HG03558 (cell line): Measurements from ENCODE around the gene ZBTB7C.

Experiments used
- ATAC-seq: cut with Tn5 transposase; IDR thresholded peaks from one replicate; pipeline ENCODE4 v1.9.1; 2021; ENCODE audit warnings: moderate number of reproducible peaks; ENCODE audit not compliant: unreplicated experiment; ENCODE audit errors: extremely low read depth

Gene ZBTB7C

DNA sequence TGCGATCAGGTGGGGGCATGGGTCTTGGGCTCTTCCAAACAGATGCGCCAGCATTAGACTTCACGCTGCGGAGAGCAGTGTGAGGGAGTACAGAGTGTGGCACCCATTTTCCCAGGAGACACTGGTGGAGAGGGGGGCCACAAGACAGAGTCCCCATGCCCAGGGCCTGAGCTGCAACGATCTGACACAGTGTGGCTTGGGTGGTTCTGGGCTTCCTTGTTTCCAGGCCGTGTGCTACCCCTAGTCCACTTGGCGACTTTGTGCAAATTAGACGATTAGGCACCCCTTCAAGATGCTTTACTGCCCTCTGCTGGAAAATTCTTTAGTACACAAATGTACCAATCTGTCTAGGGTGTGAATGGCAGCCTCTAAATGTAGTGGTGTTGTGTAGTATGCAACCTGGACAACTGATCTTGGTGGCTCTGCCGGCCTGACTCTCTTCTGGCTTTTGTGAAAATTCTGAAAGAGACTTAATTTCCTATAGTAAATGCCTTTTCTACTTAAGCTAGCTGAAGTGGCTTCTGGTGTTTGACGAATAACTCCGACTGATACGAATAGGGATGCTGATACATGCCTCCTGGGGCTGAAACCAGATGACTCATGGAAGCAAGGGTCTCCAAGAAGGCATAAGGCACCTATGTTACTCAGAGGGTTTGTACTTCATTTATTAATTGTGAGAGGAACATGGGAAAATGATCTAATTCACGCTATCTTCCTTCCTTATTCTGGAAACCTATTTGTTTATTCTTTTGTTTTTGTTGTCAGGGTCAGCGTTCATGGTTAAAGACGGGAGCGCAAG, 386.5 kb downstream of the ZBTB7C start:
- ATAC-seq, result no peak

DNA sequence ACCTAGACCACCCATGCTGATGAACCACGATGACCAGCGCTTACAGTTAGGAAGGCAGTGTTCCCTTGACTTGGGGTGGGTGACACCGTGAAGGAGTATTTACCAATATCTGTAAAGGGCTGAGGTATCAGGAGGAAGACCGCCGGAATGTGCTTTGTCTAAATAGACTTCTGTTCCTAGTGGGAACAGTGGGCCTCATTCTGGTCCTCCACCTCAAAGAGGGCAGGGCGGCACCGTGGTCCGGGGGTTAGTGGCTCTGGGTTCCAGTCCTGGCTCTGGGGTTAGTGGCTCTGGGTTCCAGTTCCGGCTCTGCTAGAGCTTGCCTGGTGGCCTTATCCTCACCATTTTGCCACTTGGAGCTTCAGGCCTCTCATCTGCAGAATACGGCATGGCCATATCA, 387.2 kb downstream of the ZBTB7C start:
- no peak for ATAC-seq

DNA sequence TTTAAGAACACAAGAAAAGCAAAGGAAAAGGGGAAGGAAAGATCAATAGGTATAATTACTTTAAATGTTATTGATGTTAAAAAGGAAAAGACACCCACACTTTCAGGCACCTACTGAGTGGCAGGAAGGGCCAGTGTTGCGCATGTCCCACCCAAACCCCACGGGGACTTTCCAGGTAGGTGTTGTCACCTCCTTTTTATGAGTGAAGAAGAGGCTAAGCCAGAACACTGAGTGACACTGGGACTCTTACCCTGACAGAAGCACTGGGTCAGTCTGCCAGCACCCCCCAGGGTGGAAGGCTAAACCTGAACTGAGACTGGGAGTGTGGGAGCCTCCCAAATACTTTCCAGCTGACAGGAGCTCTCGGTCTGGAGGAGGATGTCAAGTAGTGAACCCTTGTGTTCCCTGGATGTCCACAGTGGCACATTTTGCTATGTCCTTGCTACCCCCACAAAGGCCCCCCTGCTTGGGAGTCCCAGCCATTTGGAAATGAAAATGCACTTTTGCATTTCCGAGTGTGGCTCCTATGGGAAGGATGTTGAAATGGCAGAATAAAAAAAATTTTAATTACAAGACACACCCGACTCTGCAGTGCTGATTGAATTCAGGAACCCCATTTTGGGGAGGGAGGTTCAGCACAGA, 387.8 kb downstream of the ZBTB7C start:
- ATAC-seq, result no peak

DNA sequence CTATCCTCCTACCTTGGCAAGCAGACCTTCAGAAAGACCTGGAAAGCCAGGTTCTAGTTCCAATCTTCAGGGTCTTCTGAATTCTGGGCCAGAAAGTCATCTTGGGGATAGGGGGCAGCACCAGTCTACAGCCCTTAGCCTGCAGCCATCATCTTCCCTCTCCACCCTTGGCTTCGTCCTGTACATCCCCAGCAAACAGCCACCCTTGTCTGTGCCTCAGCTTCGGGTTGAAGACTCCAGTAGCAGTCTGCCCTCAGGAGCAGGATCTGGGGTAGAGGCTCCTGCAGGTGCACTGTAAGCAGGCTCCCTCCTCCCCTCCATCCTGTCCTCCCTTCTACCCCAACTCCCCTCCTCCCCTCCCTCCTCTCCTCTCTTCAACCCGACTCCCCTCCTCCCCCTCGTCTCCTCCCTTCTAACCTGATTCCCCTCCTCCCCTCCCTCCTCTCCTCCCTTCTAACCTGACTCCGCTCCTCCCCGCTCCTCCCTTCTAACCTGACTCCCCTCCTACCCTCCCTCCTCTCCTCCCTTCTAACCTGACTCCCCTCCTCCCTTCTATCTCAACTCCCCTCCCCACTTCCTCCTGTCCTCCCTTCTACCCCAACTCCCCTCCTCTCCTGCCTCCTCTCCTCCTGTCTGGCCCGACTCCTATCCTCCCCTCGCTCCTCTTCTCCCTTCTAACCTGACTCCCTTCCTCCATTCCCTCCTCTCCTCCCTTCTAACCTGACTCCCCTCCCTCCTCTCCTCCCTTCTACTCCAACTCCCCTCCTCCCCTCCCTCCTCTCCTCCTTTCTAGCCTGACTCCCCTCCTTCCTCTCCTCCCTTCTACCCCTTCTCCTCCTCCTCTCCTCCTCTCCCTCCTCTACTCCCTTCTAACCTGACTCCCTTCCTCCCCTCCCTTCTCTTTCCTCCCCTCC, 388.6 kb downstream of the ZBTB7C start:
- no peak for ATAC-seq

DNA sequence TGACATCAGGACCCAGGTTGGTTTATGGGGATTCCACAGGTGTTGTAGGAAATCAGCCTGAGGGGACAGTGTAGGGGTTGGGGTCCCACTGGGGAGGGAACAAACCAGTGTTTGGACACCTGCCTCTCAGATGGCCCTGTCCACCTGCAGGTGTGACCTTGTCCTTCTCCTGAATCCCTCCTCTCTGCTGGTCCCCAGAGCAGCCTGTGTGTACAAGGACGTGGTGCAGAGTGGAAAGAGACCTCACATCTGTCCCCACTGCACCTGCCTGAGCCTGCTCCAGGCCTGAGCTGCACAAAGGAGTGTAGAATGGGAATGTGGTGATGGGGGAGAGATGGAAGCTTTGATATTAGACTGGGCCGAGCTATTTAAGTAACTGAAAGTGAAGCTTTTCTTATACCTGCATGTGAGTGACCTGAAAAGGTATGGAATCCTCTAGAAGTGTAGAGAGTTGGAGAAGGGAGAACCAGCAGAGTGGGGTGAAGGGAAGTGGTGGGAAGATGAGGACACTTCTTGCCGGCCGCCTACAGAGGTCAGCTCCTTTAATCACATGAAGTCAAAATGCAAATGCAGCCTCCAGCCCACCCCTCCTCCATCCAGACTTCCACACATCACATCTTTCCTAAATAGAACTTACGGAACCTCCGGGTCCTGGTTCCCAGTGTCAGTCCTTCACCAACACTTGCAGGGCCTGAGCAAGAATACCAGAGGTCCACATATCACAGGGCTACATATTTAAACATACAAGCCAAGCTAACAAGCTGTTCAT, 389.4 kb downstream of the ZBTB7C start:
- ATAC-seq, result no peak

DNA sequence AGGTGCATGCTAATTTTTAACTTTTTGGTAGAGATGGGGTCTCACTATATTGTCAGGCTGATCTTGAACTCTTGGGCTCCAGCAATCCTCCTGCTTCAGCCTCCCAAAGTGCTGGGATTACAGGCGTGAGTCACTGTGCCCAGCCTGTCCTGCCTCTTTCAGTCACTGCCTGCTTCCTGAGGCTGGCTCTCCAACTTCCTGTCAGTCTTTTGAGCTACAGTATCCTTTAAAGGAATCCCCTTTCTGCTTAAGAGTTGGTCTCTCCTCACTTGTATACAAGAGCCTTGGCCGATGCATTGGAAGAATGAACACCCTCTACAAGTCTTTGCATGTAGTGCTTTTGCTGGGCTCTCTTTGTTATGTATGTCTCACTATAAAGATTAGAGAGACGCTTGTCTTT, 390.3 kb downstream of the ZBTB7C start:
- ATAC-seq, result no peak

DNA sequence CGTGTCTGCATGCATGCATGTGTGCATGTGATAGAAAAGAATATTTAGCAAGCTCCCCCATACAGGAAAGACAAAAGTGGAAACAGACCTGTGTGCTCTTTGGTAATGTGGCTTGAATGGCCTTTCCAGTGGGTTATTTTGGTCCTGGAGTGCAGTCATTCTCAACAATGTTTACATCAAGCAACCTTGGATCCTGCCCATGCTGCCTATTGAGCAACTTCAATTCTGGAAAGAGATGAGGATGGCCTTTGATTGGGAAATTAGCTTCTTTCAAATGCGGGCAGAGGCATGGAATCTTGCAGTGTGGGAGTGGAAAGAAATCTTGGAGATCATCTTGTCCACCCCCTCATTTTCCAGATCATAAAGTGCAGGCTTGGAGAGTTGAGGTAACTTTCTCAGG, 391.5 kb downstream of the ZBTB7C start:
- ATAC-seq, result no peak

DNA sequence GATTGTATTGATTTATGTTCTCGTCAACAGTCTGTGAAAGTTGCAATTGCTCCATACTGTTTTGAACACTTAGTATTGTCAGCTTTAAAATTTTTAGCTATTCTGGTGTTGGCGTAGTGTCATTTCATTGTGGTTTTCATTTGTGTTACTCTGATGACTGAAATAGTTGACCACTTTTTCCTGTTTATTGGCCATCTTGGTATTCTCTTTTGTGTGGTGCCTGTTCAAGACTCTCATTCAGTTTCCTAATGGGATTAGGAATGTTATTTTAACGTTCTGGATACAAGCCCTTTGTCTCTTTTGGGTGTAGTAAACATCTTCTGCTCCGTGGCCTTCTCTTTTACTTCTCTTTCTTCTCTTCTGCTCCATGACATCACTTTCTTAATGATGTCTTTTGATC, 396.0 kb downstream of the ZBTB7C start:
- ATAC-seq, result no peak

DNA sequence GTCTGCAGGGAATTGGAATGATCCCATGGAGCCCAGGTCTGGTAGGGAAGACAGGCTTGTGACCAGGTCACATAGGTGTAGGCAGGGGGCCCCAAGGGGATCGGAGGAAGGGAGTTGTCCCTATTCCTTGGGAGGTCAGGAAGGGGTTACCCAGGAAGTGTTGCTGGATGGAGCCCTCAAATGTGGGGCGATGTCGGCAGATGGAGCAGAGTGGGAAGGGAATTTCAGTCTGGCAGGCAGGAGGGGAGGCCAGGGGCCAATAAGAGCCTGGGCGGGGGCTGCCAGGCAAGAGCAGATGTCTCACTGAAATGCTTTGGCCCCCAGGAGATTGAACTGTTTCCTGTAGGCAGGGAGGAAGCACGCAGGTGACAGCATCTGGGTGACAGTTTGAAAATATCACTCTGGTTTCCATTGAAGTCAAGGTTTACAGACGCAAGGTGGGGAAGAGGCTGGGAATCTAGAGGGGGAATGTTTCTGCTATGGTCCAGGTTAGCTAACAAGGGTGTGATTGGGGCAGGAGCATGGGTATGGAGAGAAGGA, 397.2 kb downstream of the ZBTB7C start:
- ATAC-seq, result no peak

DNA sequence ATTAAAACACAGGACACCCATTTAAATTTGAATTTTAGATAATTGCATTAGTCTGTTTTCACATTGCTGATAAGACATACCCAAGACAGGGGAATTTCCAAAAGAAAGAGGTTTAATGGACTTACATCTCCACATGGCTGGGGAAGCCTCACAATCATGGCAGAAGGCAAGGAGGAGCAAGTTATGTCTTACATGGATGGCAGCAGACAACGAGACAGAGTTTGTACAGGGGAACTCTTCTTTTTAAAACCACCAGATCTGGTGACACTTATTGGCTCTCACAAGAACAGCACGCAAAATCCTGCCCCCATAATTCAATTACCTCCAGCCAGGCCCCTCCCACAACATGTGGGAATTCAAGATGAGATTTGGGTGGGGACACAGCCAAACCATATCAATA, 398.9 kb downstream of the ZBTB7C start:
- no peak for ATAC-seq

DNA sequence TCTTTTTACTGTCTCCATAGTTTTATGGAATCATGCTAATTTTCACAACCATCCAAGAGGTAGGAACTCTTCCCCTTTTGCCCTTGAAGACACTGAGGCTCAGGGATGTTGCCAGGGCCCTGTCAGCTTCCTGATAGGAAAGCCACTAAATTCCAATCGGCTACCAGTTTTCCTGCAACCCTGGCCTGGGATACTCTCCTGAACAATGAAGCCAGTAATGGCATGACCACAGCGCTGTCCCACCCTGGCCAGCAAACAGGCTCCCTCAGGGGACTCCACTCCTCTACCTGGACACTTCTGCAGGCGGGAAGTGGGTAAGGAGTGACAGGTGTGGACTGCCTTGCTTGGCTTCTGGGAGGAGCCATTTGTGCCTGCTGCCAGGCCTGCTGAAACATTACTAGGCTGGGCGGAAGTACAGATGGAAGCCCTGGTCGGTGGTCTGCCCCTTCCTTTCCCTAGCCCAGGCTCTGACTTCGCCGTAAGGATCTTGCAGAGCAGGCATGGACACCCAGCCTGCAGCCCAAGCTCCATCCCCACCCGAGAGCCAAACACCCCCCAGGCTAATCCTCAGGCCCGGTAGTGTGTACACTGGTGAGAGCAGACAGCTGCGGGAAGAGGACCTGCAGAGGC, 400.0 kb downstream of the ZBTB7C start:
- ATAC-seq, result no peak

DNA sequence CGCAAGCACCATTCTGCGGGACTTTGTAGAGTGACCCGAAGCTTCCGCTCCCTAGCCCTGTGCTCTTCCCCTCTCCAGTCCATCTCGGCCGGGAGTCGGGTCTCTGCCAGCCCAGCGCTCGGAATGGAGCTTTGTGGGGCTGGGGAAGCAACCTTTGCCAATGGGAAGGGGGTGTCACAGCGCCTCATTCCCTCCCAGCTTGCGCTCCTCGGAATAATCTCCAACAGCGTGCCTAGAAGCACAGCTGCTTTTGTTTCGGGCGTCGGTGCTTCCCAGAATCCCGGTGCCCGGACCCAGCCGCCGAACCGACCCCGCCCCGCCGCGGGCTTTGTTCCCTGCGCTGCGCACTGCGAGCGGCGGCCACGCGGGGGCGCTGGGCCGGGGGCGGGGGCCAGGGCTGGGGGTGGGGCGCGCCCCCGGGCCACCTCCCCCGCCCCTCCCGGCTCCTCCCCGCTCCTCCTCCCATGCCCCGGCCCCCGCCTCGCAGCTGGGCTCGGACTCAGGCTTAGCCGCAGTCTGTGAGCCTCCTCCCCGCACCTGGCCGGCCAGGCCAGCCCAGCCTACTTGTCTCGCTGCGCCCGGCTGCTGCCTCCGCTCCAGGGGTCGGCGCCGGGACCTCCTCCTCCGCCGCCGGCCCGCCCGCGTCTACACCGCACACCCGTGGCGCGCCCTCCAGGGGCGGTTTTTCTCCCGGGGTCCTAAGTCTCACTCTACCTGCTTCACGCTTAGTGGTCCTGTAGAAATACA, 401.1 kb downstream of the ZBTB7C start:
- ATAC-seq, result peak; percentile 64

DNA sequence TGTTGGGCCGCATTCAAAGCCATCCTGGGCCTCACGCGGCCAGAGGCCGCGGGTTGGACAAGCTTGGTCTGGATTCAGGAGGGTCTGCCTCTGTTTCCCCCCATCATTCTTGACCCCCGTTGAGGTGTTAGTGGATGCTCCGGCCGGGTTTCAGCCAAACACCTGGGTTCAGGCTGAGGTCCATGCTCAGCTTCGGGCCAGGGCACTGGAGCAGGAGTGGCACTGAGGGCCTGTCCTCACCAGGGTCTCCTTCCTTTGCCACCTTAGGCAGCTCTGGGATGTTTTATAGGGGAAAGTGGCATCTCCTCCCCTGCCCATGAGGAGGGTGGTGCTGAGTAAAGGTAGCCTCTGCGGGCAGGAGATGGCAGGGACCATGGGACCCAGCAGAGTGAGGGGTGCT, 401.8 kb downstream of the ZBTB7C start:
- no peak for ATAC-seq

DNA sequence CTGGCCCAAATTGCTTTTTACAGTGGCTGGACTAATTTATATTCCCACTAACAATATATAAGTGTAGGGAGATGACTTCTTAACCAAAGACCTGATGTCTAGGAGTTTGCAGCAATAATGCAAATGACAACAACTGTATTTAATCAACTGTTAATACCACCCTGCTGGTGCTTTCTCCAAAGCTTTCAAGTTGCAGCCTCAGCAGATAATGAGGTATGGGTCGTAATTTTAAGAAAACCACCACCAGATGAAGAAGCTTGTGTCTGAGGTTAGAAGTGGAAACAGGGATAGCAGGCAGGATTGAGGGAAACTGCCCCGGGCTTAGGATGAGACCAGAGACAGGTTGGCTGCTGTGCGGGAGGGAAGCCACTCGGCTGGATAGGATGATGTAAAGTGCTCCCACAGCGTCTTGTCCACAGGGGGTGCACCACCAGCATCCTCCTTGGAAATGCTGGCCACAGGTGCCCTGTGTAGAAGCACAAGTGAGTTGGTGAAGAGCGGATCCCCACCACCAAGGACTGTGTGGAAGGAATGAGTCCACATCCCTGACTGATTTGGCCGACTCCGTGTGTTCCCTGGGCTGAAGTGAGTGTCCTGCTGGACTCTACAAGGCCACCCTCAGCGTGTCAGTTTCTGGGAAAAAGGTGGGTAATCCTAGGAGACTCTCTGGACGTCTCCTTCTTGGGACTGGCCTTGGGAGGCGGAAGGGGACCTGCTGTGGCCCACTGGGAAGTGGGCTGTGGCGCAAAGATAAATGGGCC, 402.6 kb downstream of the ZBTB7C start:
- no peak for ATAC-seq

DNA sequence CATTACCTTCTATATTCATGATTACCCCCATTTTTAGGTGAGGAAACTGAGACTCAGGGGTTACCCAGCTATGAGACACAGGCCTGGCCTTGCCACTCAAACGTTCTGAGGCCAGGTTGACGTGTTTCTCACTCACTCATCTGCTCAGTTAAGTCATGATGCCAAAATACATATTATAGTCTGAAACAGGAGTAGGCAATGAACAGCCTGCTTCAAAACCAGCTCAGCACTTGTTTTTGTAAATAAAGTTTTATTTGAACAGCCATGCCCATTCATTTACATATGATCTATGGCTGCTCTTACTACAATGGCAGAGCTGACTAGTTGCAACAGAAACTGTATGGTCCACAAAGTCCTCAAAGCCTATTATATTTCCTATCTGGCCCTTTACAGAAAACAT, 404.6 kb downstream of the ZBTB7C start:
- no peak for ATAC-seq

DNA sequence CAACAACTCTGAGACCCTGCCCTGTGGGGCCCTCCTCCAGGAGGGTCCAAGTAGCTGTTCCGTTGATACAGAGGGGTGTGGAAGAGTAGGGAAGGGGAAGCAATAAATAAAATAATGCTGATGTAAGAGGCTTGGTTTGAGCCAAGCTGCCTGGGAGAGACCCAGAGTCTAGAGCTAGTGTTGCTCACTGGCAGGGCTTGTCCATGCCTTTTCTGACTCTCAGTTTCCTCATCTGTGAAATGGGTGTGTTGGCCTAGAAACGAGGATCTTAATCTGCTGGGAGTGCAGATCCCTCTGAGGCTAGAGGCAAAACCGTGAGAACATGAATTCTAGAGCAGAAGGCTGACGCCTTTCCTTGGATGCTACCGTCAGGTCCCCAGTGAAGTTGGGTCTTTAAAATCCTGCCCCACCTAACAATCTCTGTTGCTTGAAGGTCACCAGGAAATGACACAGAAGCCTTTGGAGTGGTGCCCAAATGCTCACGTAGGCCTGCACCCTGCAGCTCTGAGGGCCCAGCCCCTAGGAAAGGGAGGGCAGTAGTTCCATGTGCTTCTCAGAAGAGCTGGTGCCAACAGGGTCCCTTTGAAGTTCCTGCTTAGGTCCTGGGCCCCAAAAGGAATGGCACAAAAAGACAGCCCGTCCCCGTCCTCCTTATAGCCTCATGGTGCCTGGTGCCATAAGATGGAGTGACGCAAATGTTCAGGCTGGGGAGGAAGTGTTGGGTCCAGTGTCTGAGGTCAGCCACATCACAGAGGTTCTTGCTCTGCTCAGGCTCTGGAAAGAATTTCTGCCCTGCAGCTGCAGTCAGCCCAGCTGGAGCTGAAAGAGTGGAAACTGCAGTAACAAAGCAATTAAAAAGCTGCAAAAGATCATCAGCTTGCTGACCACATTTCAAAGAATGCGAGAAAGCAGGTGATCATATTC, 405.5 kb downstream of the ZBTB7C start:
- ATAC-seq, result no peak

DNA sequence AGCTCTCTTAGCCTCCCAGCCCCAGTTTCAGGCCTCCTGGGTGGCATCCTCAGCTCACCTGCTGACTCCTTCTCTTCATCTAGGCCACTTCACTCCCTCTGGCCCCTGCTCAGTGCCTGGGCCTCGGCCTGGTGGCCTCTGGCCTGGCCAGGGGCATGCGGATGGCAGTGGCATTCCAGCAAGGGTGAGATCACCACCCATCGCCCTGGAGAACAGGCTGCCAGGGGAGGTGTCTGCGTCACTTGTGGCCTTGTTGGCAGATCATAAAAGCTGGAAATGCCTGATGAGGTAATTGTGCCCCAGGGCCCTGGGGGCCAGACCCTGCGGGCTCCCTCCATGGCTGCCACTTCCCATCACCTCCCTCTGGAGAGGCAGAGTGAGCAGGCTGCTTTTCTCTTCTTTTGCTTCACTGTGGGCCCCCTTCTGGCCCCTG, 406.2 kb downstream of the ZBTB7C start:
- ATAC-seq, result no peak
